Measurements from ENCODE around the gene ROR1.

ROR1 gene

GRCh38 chr1:63916485-63917360 lies 142.9 kb downstream of the ROR1 start:
- DNase-seq: no peak

- DNase-seq: no peak
Measured at GRCh38 chr1:63917571-63918417, 144.0 kb downstream of the ROR1 start.

- no peak for DNase-seq
Measured at GRCh38 chr1:63918418-63918945, 144.7 kb downstream of the ROR1 start.

- DNase-seq: no peak
Measured at GRCh38 chr1:63920154-63921117, 146.6 kb downstream of the ROR1 start.

- no peak for DNase-seq
Measured at GRCh38 chr1:63921359-63921758, 147.5 kb downstream of the ROR1 start.

GRCh38 chr1:63921802-63922201 lies 148.0 kb downstream of the ROR1 start:
- DNase-seq: no peak

- no peak for DNase-seq
Measured at GRCh38 chr1:63922848-63923247, 149.0 kb downstream of the ROR1 start.

- no peak for DNase-seq
Measured at GRCh38 chr1:63923302-63923701, 149.5 kb downstream of the ROR1 start.

GRCh38 chr1:63924600-63924999 lies 150.8 kb downstream of the ROR1 start:
- no peak for DNase-seq

GRCh38 chr1:63928186-63929105 lies 154.6 kb downstream of the ROR1 start:
- DNase-seq: no peak

- DNase-seq: no peak
Measured at GRCh38 chr1:63929106-63929478, 155.3 kb downstream of the ROR1 start.

- no peak for DNase-seq
Measured at GRCh38 chr1:63931468-63931867, 157.7 kb downstream of the ROR1 start.

GRCh38 chr1:63934697-63935096 lies 160.9 kb downstream of the ROR1 start:
- no peak for DNase-seq

GRCh38 chr1:63935143-63935542 lies 161.3 kb downstream of the ROR1 start:
- no peak for DNase-seq

GRCh38 chr1:63935553-63935952 lies 161.7 kb downstream of the ROR1 start:
- no peak for DNase-seq

- DNase-seq: no peak
Measured at GRCh38 chr1:63936276-63936675, 162.5 kb downstream of the ROR1 start.

- DNase-seq: no peak
Measured at GRCh38 chr1:63936801-63937200, 163.0 kb downstream of the ROR1 start.

- DNase-seq: no peak
Measured at GRCh38 chr1:63937461-63938022, 163.7 kb downstream of the ROR1 start.

- no peak for DNase-seq
Measured at GRCh38 chr1:63940440-63940839, 166.6 kb downstream of the ROR1 start.

GRCh38 chr1:63943393-63943792 lies 169.6 kb downstream of the ROR1 start:
- no peak for DNase-seq

GRCh38 chr1:63945943-63946342 lies 172.1 kb downstream of the ROR1 start:
- no peak for DNase-seq
